GM18508 (cell line): Measurements from ENCODE around the gene NEO1.

ENCODE experiments used
- ATAC-seq: cut with Tn5 transposase; IDR thresholded peaks from one replicate; pipeline ENCODE4 v1.9.1; 2021; ENCODE audit warnings: moderate number of reproducible peaks; ENCODE audit not compliant: insufficient read depth, unreplicated experiment

The NEO1 gene

DNA sequence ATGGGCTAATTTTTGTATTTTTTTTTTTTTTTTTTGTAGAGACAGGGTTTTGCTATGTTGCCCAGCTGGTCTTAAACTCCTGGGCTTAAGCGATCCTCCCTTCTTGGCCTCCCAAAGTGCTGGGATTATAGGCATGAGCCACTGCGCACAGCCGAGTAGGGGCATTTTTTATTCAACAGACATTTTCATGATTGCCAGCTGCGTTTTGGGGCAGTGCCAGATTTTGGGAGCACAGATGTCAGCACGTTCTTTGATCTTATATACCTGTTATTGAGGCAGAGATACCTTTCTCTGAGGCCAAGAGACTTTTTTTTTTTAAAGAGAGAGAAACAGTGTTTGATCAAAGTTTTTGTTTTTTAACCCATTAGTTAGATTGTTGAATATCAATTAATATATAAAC is 16.8 kb downstream of the NEO1 start:
- no peak for ATAC-seq

DNA sequence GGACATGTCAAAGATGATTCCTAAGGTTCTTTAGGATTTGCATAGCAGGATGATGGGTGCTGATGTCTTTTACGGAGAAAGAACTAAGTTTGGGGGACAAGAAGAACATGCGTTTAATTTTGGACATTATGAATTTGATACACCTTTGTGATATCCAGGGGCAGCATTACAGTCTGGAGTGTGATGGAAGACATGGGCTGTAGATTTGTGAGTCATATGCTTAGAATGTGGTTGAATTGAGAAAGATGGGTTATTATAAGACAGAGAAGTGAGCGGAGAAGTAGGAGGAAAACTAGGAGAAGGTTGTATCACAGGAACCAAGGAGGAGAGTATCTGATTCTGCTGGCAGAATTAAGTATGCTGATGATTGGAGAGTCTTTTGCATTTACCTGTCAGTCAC is 20.6 kb downstream of the NEO1 start:
- ATAC-seq: no peak

DNA sequence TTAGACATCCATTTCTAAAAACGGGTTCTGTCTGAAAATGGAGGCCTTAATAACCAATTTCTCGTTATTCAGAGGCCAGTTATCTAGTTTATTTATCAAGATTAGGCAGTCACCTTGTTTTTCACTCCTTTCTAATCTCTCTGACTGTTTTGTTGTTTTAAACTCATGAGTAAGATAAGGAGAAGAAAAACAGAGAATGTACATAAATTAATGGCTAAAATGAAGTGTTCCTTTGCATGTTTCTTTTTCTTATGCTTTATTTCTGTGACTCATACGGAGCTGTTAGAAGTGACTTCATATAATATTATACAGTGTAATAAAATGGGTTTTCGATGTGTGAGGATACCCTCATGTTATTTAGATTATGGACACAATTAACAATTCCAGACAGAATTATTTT is 22.0 kb downstream of the NEO1 start:
- ATAC-seq: no peak

GRCh38 chr15:73075160-73075859 is 23.0 kb downstream of the NEO1 start:
- no peak for ATAC-seq

DNA sequence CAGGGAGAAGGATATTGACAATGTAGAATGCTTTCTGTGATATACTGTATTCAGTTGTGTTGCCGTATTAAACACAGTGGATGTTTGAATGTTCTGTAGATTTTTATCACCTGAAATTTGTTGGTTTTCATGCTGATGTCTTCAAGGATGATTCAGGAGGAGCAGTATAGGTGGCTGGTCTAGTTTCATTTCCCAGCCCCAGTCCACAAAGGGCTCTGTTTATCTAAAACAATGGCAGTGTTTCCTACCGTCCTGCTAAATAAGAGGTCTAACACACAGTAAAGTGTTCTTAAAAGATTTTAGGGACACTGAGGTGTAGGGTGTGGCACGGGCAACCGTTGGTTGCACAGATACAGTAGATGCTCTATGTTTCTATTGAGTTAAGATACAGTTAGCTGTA is 26.0 kb downstream of the NEO1 start:
- no peak for ATAC-seq

DNA sequence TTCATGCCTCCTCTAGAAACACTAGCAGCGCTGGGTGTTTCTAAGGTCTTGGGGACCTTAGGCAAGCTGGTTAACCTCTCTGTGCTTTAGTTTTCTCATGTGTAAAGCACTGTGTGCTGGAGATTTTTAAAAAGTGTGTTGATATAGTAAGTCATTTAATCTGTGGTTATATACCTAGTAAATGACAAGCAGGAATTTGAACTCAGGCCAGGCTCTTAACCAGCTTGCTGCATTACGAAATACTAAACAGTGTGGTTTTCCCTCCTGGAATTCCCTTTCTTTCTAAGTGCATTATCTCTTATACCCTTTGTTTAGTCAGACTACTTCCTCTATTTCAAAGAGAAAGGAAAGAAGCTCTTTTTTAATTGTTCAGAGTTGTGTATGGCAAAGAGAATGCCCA is 26.5 kb downstream of the NEO1 start:
- no peak for ATAC-seq

- no peak for ATAC-seq
These were observed 27.3 kb downstream of the NEO1 start for GRCh38 chr15:73079565-73079964.

GRCh38 chr15:73081321-73081958 is 29.2 kb downstream of the NEO1 start:
- ATAC-seq: no peak

DNA sequence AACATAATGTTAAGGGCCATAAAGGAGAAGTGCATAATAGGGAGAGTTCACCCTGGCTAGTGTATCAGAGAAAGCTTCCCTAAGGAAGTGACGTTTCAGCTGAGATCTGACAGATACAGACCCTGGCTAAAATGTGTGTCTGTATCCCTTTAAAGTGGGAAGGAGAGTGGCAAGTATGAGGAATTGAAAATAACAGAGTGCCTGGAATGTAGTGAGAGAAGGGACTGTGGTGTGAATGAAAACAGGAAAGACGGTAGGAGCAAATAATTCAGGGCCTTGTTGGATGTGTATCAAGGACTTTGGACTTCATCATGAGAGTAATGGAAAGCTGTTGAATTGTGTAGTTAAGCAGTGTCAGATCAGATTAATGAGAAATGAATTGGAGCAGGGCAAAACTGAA is 30.5 kb downstream of the NEO1 start:
- no peak for ATAC-seq

GRCh38 chr15:73087098-73087497 is 34.8 kb downstream of the NEO1 start:
- no peak for ATAC-seq

DNA sequence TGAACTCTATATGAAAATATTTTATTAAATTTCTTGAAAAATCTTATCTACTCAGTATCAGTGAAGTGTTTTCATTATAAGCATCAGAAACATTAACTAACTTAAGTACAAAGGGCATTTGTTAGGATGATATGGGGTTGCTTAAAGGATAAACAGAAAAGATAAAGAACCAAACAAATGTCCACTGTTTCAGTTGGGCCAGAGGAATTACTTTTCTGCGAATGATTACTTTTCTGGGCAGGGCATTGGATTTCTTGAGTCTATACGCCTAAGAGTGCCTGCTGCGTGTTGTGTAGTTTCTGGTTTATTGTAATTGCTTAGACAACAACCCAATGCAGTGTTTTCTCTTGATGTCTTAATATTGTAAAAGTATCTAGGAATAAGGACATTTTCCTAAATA is 52.8 kb downstream of the NEO1 start:
- no peak for ATAC-seq

- ATAC-seq: no peak
These were observed 56.4 kb downstream of the NEO1 start for GRCh38 chr15:73108676-73109075.

- ATAC-seq: no peak
These were observed 57.5 kb downstream of the NEO1 start for GRCh38 chr15:73109765-73110164.

DNA sequence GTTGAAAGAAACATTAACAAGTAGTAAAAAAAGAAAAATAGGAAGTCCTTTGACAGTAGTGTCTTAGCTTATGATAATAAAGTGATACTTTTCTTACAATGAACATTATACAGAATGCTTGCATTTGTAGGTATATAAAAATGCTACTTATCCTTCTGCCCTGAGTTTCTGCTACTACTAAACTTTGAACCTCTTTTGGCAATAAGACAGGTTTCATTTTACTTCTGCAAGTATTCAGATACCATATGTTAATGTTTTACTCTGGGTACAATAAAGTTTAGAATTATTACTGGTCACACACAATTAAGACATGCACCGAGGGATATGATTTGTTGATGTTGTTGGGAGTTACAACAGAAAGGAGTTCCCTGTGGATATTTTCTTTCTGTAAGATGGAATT is 57.9 kb downstream of the NEO1 start:
- no peak for ATAC-seq

- ATAC-seq: no peak
These were observed 61.8 kb downstream of the NEO1 start for GRCh38 chr15:73114064-73114463.

GRCh38 chr15:73116164-73116563 is 63.9 kb downstream of the NEO1 start:
- no peak for ATAC-seq

DNA sequence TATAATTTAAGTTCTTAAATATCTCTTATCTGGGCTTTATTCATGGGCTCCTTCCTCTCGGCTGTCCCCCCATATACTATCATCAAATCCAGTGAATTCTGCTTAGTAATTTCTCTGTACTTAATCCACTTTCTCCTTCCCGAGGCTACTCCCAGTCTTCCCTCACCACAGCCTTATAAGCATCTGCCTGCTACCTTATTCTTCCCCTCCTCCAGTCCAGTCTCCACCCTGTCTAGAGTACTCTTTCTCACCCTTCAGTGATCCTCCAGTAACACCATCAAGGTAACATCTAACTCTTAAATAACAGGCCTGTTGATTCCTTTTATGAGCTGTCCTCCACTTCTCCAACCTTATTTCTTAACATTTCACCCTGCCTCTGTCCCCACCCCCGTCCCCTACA is 65.8 kb downstream of the NEO1 start:
- ATAC-seq: no peak

GRCh38 chr15:73119478-73119877 is 67.2 kb downstream of the NEO1 start:
- no peak for ATAC-seq

- ATAC-seq: no peak
These were observed 68.0 kb downstream of the NEO1 start for GRCh38 chr15:73120269-73120668.

DNA sequence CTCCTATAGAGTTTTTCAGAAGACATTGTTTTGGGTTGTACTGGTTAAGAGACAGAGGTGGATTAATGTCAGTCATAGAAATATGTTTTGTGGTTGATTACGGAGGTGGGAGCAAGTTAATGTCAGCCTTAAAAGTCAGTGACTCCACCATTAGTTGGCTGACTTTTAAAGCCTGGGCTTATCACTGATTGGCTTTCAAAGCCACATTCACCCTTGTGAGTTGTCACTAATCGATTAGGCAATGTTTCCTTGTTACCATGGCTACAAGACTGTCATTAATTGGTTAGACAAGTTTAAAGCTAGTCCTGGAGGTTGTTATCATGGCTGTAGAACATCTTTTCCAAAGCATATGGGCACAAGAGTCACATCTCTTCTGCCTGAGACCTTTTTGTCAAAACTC is 73.0 kb downstream of the NEO1 start:
- ATAC-seq: no peak

DNA sequence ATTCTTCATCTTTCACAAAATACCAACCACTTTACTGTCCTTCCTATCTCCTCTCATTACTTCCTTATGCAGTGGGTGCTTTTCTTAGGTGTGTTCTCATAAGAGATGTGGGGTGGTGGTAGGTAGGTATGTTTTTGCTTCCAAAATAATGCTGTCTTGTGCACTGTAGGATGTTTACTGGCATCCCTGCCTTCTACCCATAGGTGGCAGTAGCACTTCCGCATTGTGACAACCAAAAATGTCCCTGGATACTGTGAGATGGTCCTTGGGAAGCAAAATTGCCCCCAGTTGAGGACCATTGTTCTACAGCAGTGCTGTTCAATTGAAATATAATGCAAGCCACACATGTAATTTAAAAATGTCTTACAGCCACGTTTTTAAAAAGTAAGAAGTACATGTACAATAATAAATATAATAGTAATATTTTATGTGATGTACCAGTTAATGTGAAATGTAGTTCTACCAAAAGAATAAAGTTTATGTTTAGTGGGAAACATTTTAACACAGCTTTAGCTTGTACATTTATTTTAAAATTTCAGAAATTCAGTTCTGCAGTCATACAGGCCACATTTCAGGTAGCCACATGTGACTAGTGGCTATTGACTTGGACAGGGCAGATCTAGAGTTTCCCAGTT is 75.2 kb downstream of the NEO1 start:
- ATAC-seq: no peak

DNA sequence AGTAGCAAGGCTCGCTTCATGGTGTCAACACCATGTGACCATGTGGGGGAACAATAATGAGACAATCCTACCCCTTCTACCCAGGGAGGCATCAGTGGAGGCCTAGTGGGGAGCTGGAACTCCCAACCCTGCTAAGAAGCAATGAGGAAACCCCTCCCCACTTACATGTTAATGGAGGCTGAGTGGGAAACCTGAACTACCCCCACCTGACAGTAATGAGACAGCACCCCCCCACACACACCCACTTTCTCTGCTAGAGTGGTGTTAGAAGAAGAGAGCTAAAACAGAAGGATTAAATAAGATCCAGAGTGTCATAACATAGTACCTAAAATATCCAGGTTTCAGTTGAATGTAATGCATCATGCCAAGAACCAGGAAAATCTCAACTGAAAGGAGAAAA is 78.6 kb downstream of the NEO1 start:
- ATAC-seq: no peak
